Fibroblast of skin of right quadriceps (primary cell): ENCODE measurements around the gene TMPRSS4.

Experiments
- DNase-seq: peaks from one replicate; pipeline ENCODE4 v3.0.0-alpha.2; 2013

The TMPRSS4 gene

GRCh38 chr11:118081241-118081958, 4.5 kb downstream of the TMPRSS4 start:
- no peak for DNase-seq

GRCh38 chr11:118082880-118083552, 6.1 kb downstream of the TMPRSS4 start:
- no peak for DNase-seq

GRCh38 chr11:118084247-118084646, 7.4 kb downstream of the TMPRSS4 start:
- DNase-seq: no peak

GRCh38 chr11:118084656-118085055, 7.8 kb downstream of the TMPRSS4 start:
- no peak for DNase-seq

GRCh38 chr11:118086913-118087768, 10.3 kb downstream of the TMPRSS4 start, which contains the start of gene SMIM35:
SMIM35 (minus strand) TSS chr11:118086963; CDS start chr11:118086757, 206 bp downstream.
- no peak for DNase-seq

GRCh38 chr11:118087931-118088330, 11.1 kb downstream of the TMPRSS4 start:
- DNase-seq: no peak

- no peak for DNase-seq
These were observed 11.7 kb downstream of the TMPRSS4 start for GRCh38 chr11:118088531-118088930.

GRCh38 chr11:118090545-118091162, 13.8 kb downstream of the TMPRSS4 start:
- DNase-seq: no peak

GRCh38 chr11:118091690-118092089, 14.8 kb downstream of the TMPRSS4 start:
- DNase-seq: no peak

- no peak for DNase-seq
These were observed 16.2 kb downstream of the TMPRSS4 start for GRCh38 chr11:118092907-118093571.

GRCh38 chr11:118095493-118095892, 18.6 kb downstream of the TMPRSS4 start:
- no peak for DNase-seq

GRCh38 chr11:118095967-118096367, 19.1 kb downstream of the TMPRSS4 start:
- DNase-seq: no peak

- no peak for DNase-seq
These were observed 22.3 kb downstream of the TMPRSS4 start for GRCh38 chr11:118098996-118099837.

- no peak for DNase-seq
These were observed 23.1 kb downstream of the TMPRSS4 start for GRCh38 chr11:118099838-118100556.

- no peak for DNase-seq
These were observed 23.9 kb downstream of the TMPRSS4 start for GRCh38 chr11:118100691-118101232.

- no peak for DNase-seq
These were observed 25.9 kb downstream of the TMPRSS4 start for GRCh38 chr11:118102721-118103261.

- no peak for DNase-seq
These were observed 27.6 kb downstream of the TMPRSS4 start for GRCh38 chr11:118104491-118104890.

- no peak for DNase-seq
These were observed 28.9 kb downstream of the TMPRSS4 start for GRCh38 chr11:118105657-118106305.

- DNase-seq: no peak
These were observed 30.0 kb downstream of the TMPRSS4 start for GRCh38 chr11:118106789-118107335.
